NB4 (cell line): ENCODE data around the gene TRAF7.

Source experiments
- DNase-seq: peaks from one replicate; pipeline ENCODE4 v3.0.0; 2010; ENCODE audit warnings: low read depth
- H3K4me3 ChIP-seq: one replicate; pipeline ENCODE4 v1.5.1; 2011; ENCODE audit warnings: mild to moderate bottlenecking, low read depth, low read length, moderate library complexity
- MAX ChIP-seq: IDR thresholded peaks from 2 replicates; pipeline ENCODE4 v1.6.1; 2011; ENCODE audit warnings: low read depth, low read length
- MYC ChIP-seq: IDR thresholded peaks from 2 replicates; pipeline ENCODE4 v1.6.1; 2011; ENCODE audit warnings: low read depth, low read length
- POLR2A ChIP-seq: IDR thresholded peaks from 2 replicates; pipeline ENCODE4 v1.6.1; 2011; ENCODE audit warnings: mild to moderate bottlenecking; ENCODE audit not compliant: insufficient read length; ENCODE audit errors: extremely low read depth
- TF ChIP-seq, protein P1 (sequence below): IDR thresholded peaks from one replicate; pipeline ENCODE4 v1.5.1; 2012; ENCODE audit warnings: low read depth, low read length

Gene TRAF7

GRCh38 chr16:2173916-2174315 lies 18.3 kb downstream of the TRAF7 start:
- H3K4me3 ChIP-seq = no peak overlapping the region
- DNase-seq = no peak
- no peak for TF ChIP-seq MYC
- no peak for TF ChIP-seq MAX
- TF ChIP-seq, protein P1, sequence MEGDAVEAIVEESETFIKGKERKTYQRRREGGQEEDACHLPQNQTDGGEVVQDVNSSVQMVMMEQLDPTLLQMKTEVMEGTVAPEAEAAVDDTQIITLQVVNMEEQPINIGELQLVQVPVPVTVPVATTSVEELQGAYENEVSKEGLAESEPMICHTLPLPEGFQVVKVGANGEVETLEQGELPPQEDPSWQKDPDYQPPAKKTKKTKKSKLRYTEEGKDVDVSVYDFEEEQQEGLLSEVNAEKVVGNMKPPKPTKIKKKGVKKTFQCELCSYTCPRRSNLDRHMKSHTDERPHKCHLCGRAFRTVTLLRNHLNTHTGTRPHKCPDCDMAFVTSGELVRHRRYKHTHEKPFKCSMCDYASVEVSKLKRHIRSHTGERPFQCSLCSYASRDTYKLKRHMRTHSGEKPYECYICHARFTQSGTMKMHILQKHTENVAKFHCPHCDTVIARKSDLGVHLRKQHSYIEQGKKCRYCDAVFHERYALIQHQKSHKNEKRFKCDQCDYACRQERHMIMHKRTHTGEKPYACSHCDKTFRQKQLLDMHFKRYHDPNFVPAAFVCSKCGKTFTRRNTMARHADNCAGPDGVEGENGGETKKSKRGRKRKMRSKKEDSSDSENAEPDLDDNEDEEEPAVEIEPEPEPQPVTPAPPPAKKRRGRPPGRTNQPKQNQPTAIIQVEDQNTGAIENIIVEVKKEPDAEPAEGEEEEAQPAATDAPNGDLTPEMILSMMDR = no peak
- TF ChIP-seq POLR2A = no peak

- no peak overlapping the region for H3K4me3 ChIP-seq
- DNase-seq = no peak
- TF ChIP-seq POLR2A (no peak), MAX (no peak), MYC (no peak)
- TF ChIP-seq, protein P1 = no peak
Observed at GRCh38 chr16:2174396-2175131, 19.0 kb downstream of the TRAF7 start.

DNA sequence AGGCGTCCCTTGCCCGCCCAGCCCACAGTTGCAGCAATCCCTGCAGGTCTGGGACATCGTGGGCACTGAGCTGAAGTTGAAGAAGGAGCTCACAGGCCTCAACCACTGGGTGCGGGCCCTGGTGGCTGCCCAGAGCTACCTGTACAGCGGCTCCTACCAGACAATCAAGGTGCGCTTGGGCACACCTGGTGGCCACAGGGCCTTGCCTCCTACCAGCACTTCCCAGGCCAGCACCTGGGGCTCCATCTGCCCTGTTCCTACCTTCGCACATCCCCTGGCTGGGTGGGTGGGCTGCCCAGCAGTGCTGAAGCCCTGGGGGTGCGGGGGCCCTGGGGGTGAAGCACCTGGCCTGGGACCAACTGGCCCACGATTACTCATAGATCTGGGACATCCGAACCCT lies 19.9 kb downstream of the TRAF7 start:
- H3K4me3 ChIP-seq = no peak overlapping the region
- TF ChIP-seq, protein P1 = no peak
- TF ChIP-seq MYC = no peak
- TF ChIP-seq MAX = no peak
- no peak for TF ChIP-seq POLR2A
- no peak for DNase-seq

- TF ChIP-seq POLR2A (no peak), MAX (no peak), MYC (no peak)
- TF ChIP-seq, protein P1 = no peak
- DNase-seq = no peak
- H3K4me3 ChIP-seq = no peak overlapping the region
Observed at GRCh38 chr16:2176047-2176446, 20.5 kb downstream of the TRAF7 start.

GRCh38 chr16:2177101-2177500 lies 21.5 kb downstream of the TRAF7 start:
- no peak for DNase-seq
- H3K4me3 ChIP-seq = no peak overlapping the region
- TF ChIP-seq MAX (no peak), POLR2A (no peak), MYC (no peak)
- TF ChIP-seq, protein P1 = no peak
